Measurements from ENCODE around the gene SDK2. TPM values are rescaled to one million over a fixed set of nuclear protein-coding genes. Genes with fewer than 3 reads are reported as not detected.

Gene SDK2
- total and polyA plus RNA-seq, 9 of the 15 experiments (the other 6 are each of a cell fraction or from before 2014, with no cell fraction given) = 0.04 TPM; not detected in 8

DNA sequence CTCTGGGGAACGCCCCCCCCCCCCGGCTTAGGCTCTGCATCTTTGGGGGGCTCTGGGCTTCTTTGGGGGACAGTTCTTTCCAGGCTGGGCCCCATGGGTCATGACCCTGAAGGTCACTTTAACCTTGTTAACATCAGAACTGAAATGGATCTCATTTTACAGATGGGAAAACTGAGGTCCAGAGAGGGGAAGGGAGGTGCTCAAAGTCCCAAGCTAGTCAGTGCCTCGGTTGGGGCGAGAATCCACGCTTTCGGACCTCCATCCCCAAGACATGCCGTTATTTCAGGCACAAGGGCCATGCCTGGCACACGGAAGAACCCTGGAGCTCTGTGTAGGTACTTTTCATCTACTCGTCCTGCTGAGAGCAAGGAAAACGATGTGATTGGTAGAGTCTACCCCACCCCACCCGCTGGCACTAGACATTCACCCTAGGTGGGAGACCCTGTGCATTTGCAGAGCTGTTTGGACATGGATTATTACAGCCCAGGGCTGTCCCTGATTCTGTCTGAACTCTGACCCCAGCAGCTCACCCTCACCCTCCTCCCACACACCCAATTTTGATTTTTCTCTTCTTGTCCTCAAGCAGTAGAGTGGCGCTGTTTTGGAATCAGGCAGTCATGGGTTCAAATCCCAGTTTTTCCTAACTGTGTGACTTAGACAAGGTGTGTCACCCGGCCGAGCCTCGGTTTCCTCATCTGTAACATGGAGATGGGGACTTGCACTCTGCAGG is 177.4 kb downstream of the SDK2 start:
- Histone ChIP-seq H3K79me2 (ENCODE audit: control insufficient read depth, insufficient read depth, low read length) (no peaks in the 10 kb centered on the region), H3K9me3 (replicated peaks; ENCODE audit: control insufficient read depth, insufficient read depth, low read depth, low read length) (0 out of 2 replicates have a peak, but pooled peaks cover 2% of the 10 kb centered on the region), H4K20me1 (replicated peaks; ENCODE audit: control insufficient read depth, insufficient read depth, low read length) (no peaks in the 10 kb centered on the region), H3K36me3 (ENCODE audit: control insufficient read depth, insufficient read depth, low read length) (no peaks in the 10 kb centered on the region), H3K4me3 (no peak overlapping the region), H3K27ac (ENCODE audit: extremely low read depth, low read depth, low read length) (no peak overlapping the region), H3K4me1 (replicated peaks in 1 of 2; ENCODE audit: control insufficient read depth in 2 of 2, insufficient read depth in 2 of 2, low read length in 2 of 2) (no peaks in the 10 kb centered on the region), H2AFZ (ENCODE audit: low read depth, low read length) (no peak overlapping the region), H3K9me1 (ENCODE audit: control insufficient read depth, insufficient read depth, low read length) (no peaks in the 10 kb centered on the region), H3K9ac (ENCODE audit: insufficient read depth in 1 of 2, low read depth in 2 of 2, low read length in 2 of 2) (no peak overlapping the region), H3K4me2 (ENCODE audit: insufficient read depth, low read length) (no peak overlapping the region), H3K27me3 (ENCODE audit: control insufficient read depth in 2 of 2, insufficient read depth in 2 of 2, low read length in 2 of 2) (peaks cover 0 to 13% of the 10 kb centered on the region in 2 experiments; a peak in 2 of 5 replicates)
- POLR2A ChIA-PET = interaction anchor here (1.3 kb wide), 1 partner anchor 8 kb away, joined by 6 read pairs; no protein-coding TSS in a partner anchor
- CTCF ChIA-PET (ENCODE audit: low intra/inter-chr PET ratio) = interaction anchor here (0.6 kb wide), 1 partner anchor 573 kb away, joined by 3 read pairs; no protein-coding TSS in a partner anchor
- no TSS peak for BruUV-seq (replicated peaks)
- FAIRE-seq = no peak
- intact Hi-C loops (cut with micrococcal nuclease) (no loop called here), in situ Hi-C loops (cut with MboI) (no loop called here)
- under 1% methylated on average over 14 of the region's 15 CpGs for WGBS (ENCODE audit: insufficient coverage, low coverage, missing lambda C conversion rate)
- TF ChIP-seq NR2C2 (CRISPR knock-in tag; IDR thresholded peaks at IDR 0.05) (no peak), NR2C2 (tag; IDR thresholded peaks at IDR 0.05) (peak; percentile 66; the same call in 1 of the 2 replicates), NR2C1 (IDR thresholded peaks at IDR 0.05) (peak; percentile 71), NR2C1 (tag; IDR thresholded peaks at IDR 0.05) (peak; percentile 79), CEBPB (tag; IDR thresholded peaks at IDR 0.05) (no peak)
- TF ChIP-seq, protein P1, sequence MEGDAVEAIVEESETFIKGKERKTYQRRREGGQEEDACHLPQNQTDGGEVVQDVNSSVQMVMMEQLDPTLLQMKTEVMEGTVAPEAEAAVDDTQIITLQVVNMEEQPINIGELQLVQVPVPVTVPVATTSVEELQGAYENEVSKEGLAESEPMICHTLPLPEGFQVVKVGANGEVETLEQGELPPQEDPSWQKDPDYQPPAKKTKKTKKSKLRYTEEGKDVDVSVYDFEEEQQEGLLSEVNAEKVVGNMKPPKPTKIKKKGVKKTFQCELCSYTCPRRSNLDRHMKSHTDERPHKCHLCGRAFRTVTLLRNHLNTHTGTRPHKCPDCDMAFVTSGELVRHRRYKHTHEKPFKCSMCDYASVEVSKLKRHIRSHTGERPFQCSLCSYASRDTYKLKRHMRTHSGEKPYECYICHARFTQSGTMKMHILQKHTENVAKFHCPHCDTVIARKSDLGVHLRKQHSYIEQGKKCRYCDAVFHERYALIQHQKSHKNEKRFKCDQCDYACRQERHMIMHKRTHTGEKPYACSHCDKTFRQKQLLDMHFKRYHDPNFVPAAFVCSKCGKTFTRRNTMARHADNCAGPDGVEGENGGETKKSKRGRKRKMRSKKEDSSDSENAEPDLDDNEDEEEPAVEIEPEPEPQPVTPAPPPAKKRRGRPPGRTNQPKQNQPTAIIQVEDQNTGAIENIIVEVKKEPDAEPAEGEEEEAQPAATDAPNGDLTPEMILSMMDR (IDR thresholded peaks at IDR 0.05 in 2 of 3, conservative IDR thresholded peaks at IDR 0.05 in 1 of 3; ENCODE audit: insufficient read depth in 2 of 3, low read depth in 1 of 3, low read length in 3 of 3) = peak; percentile 7 to 28 (median 24); a peak in 2 of 6 replicates
- DNase-seq (ENCODE audit: extremely low read depth in 1 of 4, low spot score in 3 of 4) = peak in 2 of 4 experiments; percentile 22 to 31
- peak; percentile 64; the same call in 2 of the 3 replicates for ATAC-seq

Data from K562 (cell line).